Activated CD4-positive, alpha-beta T cell treated with anti-CD3 and anti-CD28 coated beads for 4 hours (primary cell): ENCODE measurements around the gene SH3RF1.

Source experiments
- DNase-seq, 2 donors: peaks; one replicate each; pipeline ENCODE4 v3.0.0-alpha.2; 2020

The SH3RF1 gene

DNA sequence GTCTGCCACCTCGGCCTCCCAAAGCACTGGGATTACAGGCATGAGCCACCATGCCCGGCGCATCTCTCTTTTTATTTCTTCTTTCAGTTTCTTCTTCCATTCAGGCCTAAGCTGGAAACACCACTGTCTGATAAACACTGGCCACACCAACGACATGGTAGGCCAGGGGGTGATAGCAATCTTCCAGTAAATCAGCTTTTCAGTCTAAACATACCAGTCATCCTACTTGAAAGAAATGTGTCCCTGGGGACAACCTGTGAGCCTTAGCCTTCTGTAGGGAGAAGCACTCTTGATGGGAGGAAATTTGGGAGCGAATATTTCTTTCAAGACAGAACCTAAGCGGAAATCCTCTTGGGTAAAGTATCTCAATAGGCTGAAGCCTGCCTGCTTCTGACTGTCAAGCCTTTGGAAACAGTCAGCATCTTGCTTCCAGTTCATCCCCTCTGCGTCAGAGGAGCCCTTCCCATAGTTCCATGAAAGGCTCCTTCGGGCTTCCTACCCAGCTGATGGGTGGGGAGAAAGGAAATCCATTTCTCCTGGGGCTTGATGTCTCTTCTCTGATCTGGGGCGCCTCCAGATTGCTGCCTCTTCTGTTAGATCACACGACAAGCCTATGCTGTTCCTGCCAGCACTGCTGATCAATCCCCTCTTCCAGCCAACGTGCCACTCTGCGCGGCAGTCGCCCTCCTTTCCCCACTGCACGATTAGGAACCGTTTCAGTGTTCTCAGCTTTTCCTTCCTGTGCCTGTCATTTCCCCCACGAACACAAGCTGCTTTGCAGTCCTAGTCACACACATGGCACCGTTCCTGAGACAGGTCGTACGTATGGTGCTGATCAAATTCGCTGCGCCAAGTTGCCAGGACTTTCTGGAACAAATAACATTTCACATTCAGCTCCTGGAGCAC lies 211.2 kb downstream of the SH3RF1 start:
- no peak for DNase-seq

- DNase-seq: no peak
These were observed 212.4 kb downstream of the SH3RF1 start for GRCh38 chr4:169058312-169058711.

DNA sequence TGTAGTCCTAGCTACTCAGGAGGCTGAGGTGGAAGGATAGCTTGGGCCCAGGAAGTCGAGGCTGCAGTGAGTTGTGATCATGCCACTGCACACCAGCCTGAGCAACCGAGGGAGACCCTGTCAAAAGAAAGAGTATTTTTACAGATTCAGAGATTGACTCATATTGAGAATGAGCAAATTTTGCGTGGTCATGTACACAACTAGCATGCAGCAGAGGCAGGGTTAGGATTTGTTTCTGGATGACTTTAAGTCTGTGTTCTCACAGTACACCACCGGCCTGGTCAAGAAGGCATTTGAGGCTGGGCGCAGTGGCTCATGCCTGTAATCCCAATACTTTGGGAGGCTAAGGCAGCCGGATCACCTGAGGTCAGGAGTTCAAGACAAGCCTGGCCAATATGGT lies 215.9 kb downstream of the SH3RF1 start:
- DNase-seq: no peak

- no peak for DNase-seq
These were observed 218.2 kb downstream of the SH3RF1 start for GRCh38 chr4:169052594-169052945.

- no peak for DNase-seq
These were observed 218.8 kb downstream of the SH3RF1 start for GRCh38 chr4:169051761-169052593.

DNA sequence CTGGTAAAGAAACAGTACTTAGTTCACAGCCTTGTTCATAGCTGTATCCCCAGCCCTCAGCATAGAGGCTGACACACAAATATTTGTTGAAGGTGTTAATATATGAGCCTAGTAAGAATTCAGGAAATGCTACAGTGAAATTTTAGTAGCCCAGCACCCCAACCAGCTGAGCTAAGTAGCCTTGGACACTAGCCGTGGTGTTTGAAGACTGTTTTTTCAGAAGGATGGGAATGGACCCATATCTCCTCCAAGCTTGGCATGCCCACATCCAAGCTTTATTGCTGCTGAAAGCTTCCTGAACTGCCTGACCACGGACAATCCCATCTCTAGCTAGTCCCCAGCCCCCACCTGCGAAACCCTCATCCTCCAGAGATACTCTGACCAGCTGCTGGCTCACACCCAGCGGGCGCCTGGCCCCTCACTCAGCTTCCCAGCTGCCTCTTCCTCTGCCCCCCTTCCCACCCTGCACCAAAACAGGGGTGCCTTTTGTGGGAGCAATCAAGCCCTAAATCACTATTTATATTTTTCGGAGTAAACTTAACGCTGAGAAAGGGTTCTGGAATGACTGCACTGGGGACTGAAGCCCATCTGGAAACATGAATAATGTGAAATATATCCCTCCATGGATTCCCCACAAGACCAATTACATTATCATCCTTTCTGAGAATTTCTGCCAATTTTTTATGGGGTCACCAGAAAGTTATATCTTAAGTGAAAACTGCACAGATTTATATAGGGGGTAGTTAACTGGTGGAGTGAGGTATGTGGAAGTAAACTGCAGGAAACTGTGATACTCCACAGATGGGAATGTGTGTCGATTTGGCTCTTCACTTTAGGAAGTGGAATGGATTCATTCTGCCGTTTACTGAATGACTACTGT lies 219.6 kb downstream of the SH3RF1 start:
- DNase-seq: no peak

- DNase-seq: no peak
These were observed 220.5 kb downstream of the SH3RF1 start for GRCh38 chr4:169050284-169050683.

- DNase-seq: no peak
These were observed 221.8 kb downstream of the SH3RF1 start for GRCh38 chr4:169048868-169049414.

GRCh38 chr4:169047956-169048355 lies 222.8 kb downstream of the SH3RF1 start:
- no peak for DNase-seq

GRCh38 chr4:169045862-169046584 lies 224.7 kb downstream of the SH3RF1 start:
- no peak for DNase-seq

GRCh38 chr4:169044714-169045447 lies 225.9 kb downstream of the SH3RF1 start:
- DNase-seq: no peak
